Kidney (tissue), 14 donors: ENCODE results near the gene CFL2. TPM values are rescaled to one million over a fixed set of nuclear protein-coding genes. Genes with fewer than 3 reads are reported as not detected.

ENCODE experiments used
- DNase-seq, 5 donors: peaks; one replicate each; pipeline ENCODE4 v3.0.0-alpha.2; 2013 to 2020
- FAIRE-seq: peaks from 2 replicates; lab custom pipeline; 2012; peaks lifted over from hg19 to GRCh38; lab: Jason Lieb, UNC
- H3K27ac ChIP-seq, 2 donors: one replicate each; pipeline ENCODE4 v1.7.0; 2013; ENCODE audit warnings: low read depth in 2 of 2, low read length in 2 of 2, inconsistent platforms in 1 of 2
- H3K27me3 ChIP-seq: one replicate; pipeline ENCODE4 v1.7.1; 2013; ENCODE audit warnings: low read length, inconsistent platforms; ENCODE audit not compliant: control insufficient read depth, insufficient read depth
- H3K36me3 ChIP-seq, 3 donors: one replicate each; pipeline versions ENCODE4 v1.7.0 to v1.7.1; 2013; ENCODE audit warnings: low read length in 3 of 3, control low read depth in 1 of 3, inconsistent platforms in 1 of 3; ENCODE audit not compliant: insufficient read depth in 3 of 3, control insufficient read depth in 2 of 3
- H3K4me1 ChIP-seq, 3 donors: one replicate each; pipeline versions ENCODE4 v1.7.0 to v1.7.1; 2013; ENCODE audit warnings: low read length in 3 of 3, inconsistent platforms in 1 of 3, low read depth in 1 of 3; ENCODE audit not compliant: control insufficient read depth in 2 of 3, insufficient read depth in 2 of 3
- H3K4me3 ChIP-seq, 3 donors: one replicate each; pipeline versions ENCODE4 v1.7.0 to v1.8.1; 2013; ENCODE audit warnings: low read length in 3 of 3, control low read depth in 1 of 3, inconsistent platforms in 1 of 3
- H3K9ac ChIP-seq, 3 donors: one replicate each; pipeline versions ENCODE4 v1.7.0 to v1.7.1; 2013; ENCODE audit warnings: low read length in 3 of 3, control low read depth in 1 of 3, inconsistent platforms in 1 of 3
- H3K9me3 ChIP-seq, 3 donors: one replicate each; pipeline versions ENCODE4 v1.7.0 to v1.7.1; 2013; ENCODE audit warnings: low read length in 3 of 3, control low read depth in 1 of 3, inconsistent platforms in 1 of 3; ENCODE audit not compliant: control insufficient read depth in 2 of 3, insufficient read depth in 1 of 3
- intact Hi-C: fragments of 100-400 bp; cut with DNase I; formaldehyde crosslinking; loops from one replicate; pipeline ENCODE4 v1.11.1; 2022
- polyA plus RNA-seq: library from polyadenylated mRNA; stranded (reverse); fragments of 350-450 nt; fragmentation: Illumina TruSeq; extraction: RNeasy Lipid Tissue Mini Kit (QIAGEN cat#74804); gene quantifications from one replicate; pipeline ENCODE4 v1.2.3, GENCODE V29; 2014; ENCODE audit warnings: low read depth, low replicate concordance; ENCODE audit not compliant: insufficient read depth
- total RNA-seq: library from RNA; stranded (reverse); fragmentation: NEBNext Ultra II Directional; extraction: Animal tissue kit (Norgen Biotek cat#: 25700); gene quantifications from one replicate; pipeline ENCODE4 v1.2.1, GENCODE V29; 2021
- TF ChIP-seq, protein P1 (sequence below): IDR thresholded peaks from 3 replicates; pipeline ENCODE4 v1.5.1; 2012; ENCODE audit warnings: mild to moderate bottlenecking, moderate library complexity, borderline replicate concordance; ENCODE audit not compliant: insufficient read depth; ENCODE audit errors: extremely low read depth
- donor health status: control.
- donor health status: control.
- donor health status: control.
- donor health status: control.
- donor health status: control.
- donor health status: DM: yes; HTN: yes; CAD: no.
- donor health status: Normal renal cell carcinoma (clear cell type).

Gene CFL2
- total and polyA plus RNA-seq, 2 donors from 2014 or later, result 32.5 to 56.3 TPM

DNA sequence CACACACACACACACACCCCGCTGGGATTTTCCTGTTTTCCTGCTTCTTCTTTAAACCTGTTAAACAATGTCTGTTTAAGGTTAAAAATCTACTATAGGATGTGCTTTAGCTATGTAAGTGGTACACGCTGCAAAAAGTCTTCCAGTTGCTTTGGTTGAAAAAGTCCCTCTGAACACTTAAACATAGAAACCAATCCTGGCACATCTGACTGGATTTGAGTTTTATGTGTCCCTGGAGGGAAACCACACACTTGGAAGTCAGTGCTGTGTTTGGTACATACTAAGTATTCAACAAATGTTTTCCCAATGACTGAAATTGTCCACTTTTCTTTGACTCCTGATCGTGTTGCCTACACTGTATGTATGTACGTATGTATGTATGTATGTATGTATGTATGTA lies 22.0 kb downstream of the CFL2 start:
- H3K4me3 ChIP-seq, result no peak overlapping the region
- intact Hi-C loops, result no loop called here
- DNase-seq (no peak), FAIRE-seq (no peak)
- no peak overlapping the region for H3K27ac ChIP-seq
- H3K36me3 ChIP-seq, result no peaks in the 10 kb centered on the region
- H3K9ac ChIP-seq, result no peak overlapping the region
- no peaks in the 10 kb centered on the region for H3K27me3 ChIP-seq
- TF ChIP-seq, protein P1, sequence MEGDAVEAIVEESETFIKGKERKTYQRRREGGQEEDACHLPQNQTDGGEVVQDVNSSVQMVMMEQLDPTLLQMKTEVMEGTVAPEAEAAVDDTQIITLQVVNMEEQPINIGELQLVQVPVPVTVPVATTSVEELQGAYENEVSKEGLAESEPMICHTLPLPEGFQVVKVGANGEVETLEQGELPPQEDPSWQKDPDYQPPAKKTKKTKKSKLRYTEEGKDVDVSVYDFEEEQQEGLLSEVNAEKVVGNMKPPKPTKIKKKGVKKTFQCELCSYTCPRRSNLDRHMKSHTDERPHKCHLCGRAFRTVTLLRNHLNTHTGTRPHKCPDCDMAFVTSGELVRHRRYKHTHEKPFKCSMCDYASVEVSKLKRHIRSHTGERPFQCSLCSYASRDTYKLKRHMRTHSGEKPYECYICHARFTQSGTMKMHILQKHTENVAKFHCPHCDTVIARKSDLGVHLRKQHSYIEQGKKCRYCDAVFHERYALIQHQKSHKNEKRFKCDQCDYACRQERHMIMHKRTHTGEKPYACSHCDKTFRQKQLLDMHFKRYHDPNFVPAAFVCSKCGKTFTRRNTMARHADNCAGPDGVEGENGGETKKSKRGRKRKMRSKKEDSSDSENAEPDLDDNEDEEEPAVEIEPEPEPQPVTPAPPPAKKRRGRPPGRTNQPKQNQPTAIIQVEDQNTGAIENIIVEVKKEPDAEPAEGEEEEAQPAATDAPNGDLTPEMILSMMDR, result no peak
- no peaks in the 10 kb centered on the region for H3K9me3 ChIP-seq
- no peaks in the 10 kb centered on the region for H3K4me1 ChIP-seq

DNA sequence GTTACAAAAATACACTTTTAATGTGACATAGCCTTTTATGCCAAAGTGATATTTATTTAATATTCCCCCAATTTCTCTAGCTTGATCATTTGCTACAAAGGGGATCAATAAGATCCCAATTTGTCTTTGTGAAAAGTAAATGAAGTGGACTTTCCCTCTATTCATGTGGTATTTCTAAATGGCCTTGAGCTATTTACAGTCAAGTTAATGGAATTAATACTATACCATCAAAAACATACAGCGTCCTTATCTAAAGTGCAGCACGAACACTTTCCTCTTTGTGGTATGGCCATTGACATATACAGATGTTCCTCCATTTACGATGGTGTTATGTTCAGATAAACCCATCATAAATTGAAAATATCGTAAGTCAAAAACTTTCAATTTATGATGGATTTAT lies 23.2 kb downstream of the CFL2 start:
- Histone ChIP-seq H3K27ac (no peak overlapping the region), H3K36me3 (no peaks in the 10 kb centered on the region), H3K9me3 (no peaks in the 10 kb centered on the region), H3K4me1 (no peaks in the 10 kb centered on the region), H3K9ac (no peak overlapping the region), H3K4me3 (no peak overlapping the region), H3K27me3 (no peaks in the 10 kb centered on the region)
- DNase-seq, result no peak
- no peak for FAIRE-seq
- intact Hi-C loops, result no loop called here
- TF ChIP-seq, protein P1, result no peak

DNA sequence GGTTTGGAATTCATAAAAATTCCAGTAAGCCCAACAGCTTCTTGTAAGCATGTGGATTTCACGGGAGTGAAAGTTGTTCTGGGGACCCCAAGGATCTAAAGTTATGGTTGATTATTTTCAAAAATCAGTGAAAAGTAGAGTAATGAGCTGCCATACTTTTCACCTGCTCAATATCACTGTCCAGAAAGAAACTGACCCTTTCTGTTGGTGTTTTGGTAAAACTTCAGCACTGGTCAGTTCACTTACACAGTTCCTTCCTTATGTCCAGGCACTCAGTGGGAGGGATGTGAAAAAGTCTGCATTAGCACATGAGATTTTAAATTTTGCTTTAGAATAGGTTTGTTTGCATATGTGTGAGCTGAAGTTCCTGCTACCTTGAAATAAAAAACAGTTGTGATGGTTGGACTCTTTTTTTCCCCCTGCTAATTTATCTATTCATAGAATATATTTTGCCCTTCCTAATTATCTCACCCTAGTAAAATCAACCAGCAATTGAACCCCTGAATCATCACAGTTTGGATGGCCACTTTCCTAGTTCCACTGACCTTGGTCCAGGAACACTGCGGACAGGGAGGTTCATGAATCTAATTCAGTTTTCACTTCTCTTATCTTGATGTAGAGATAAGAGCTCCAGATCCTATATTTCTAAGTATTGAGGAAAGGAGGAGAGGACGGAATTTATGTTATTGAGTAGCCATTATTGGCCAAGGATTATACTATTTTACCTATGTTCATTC lies 25.8 kb downstream of the CFL2 start:
- intact Hi-C loops, result no loop called here
- TF ChIP-seq, protein P1, result no peak
- no peak overlapping the region for H3K27ac ChIP-seq
- DNase-seq (no peak), FAIRE-seq (no peak)
- H3K9ac ChIP-seq, result no peak overlapping the region
- no peaks in the 10 kb centered on the region for H3K27me3 ChIP-seq
- H3K9me3 ChIP-seq, result no peaks in the 10 kb centered on the region
- H3K4me1 ChIP-seq, result no peaks in the 10 kb centered on the region
- no peaks in the 10 kb centered on the region for H3K36me3 ChIP-seq
- H3K4me3 ChIP-seq, result no peak overlapping the region
